Endothelial cell of umbilical vein (primary cell): ENCODE results near the gene MORN5. TPM values are rescaled to one million over a fixed set of nuclear protein-coding genes. Genes with fewer than 3 reads are reported as not detected.

Experiments used
- BruUV-seq: library from RNA; stranded (reverse); fragments of 400-500 nt; replicated peaks from 2 replicates; lab custom pipeline; 2021; lab: Mats Ljungman, UMichigan
- CTCF ChIA-PET: fragments of 300-600, 350-600 bp; sonication (Branson Sonifier 250); formaldehyde crosslinking; loops from one replicate; lab custom pipeline; 2021; ENCODE audit warnings: antibody characterized with exemption, inconsistent platforms; lab: Charles Lee
- POLR2A ChIA-PET: fragments of 300-600, 350-600 bp; sonication (Branson Sonifier 250); formaldehyde crosslinking; loops from one replicate; lab custom pipeline; 2021; ENCODE audit warnings: antibody characterized with exemption, inconsistent platforms; lab: Charles Lee
- DNase-seq: peaks from one replicate; pipeline ENCODE4 v3.0.0-alpha.2; 2011; ENCODE audit warnings: low read depth, low spot score
- FAIRE-seq: peaks from 2 replicates; lab custom pipeline; 2011; peaks lifted over from hg19 to GRCh38; lab: Jason Lieb, UNC
- H2AFZ ChIP-seq: 2 replicates; pipeline ENCODE4 v1.6.0; 2012; ENCODE audit warnings: low read depth, low read length, control low read depth, inconsistent platforms
- H3K27ac ChIP-seq: 2 replicates; pipeline ENCODE4 v1.5.1; 2011; ENCODE audit warnings: low read depth, mild to moderate bottlenecking, control low read depth, low read length, moderate library complexity; ENCODE audit not compliant: insufficient read depth
- H3K27me3 ChIP-seq, 2 experiments: 2 replicates each; pipeline versions ENCODE4 v1.6.0 to v1.6.1; 2011; ENCODE audit warnings: low read length in 2 of 2, mixed read lengths in 1 of 2; ENCODE audit not compliant: control insufficient read depth in 2 of 2, insufficient read depth in 2 of 2
- H3K36me3 ChIP-seq, 2 experiments: 2 replicates in 1 of 2; 3 replicates in 1 of 2; pipeline ENCODE4 v1.5.1; 2011; ENCODE audit warnings: low read length in 2 of 2, mild to moderate bottlenecking in 1 of 2, moderate library complexity in 1 of 2; ENCODE audit not compliant: control insufficient read depth in 2 of 2, insufficient read depth in 2 of 2; ENCODE audit errors: extremely low read depth in 1 of 2
- H3K4me1 ChIP-seq: 3 replicates; pipeline ENCODE4 v1.5.1; 2011; ENCODE audit warnings: mild to moderate bottlenecking, low read length; ENCODE audit not compliant: control insufficient read depth, insufficient read depth; ENCODE audit errors: extremely low read depth
- H3K4me2 ChIP-seq: 2 replicates; pipeline ENCODE4 v1.6.1; 2011; ENCODE audit warnings: low read length, control low read depth, mixed read lengths; ENCODE audit not compliant: insufficient read depth
- H3K4me3 ChIP-seq, 3 experiments: fragments of 200-600 bp in 1 of 3; sonication (generic), shearing (Covaris generic) in 1 of 3; replicated peaks in 1 of 3; 2 replicates each; pipeline ENCODE4 v1.5.1; 2011 to 2016; ENCODE audit warnings: control low read depth in 3 of 3, low read length in 3 of 3, mild to moderate bottlenecking in 2 of 3, inconsistent platforms in 1 of 3, low read depth in 1 of 3, moderate library complexity in 1 of 3; ENCODE audit not compliant: insufficient read depth in 1 of 3
- H3K79me2 ChIP-seq: 2 replicates; pipeline ENCODE4 v1.6.0; 2012; ENCODE audit warnings: low read length, inconsistent platforms; ENCODE audit not compliant: control insufficient read depth, insufficient read depth
- H3K9ac ChIP-seq: replicated peaks from 2 replicates; pipeline ENCODE3; 2011; ENCODE audit warnings: low read length, control low read depth; ENCODE audit not compliant: insufficient read depth; ENCODE audit errors: extremely low read depth
- H3K9me1 ChIP-seq: replicated peaks from 3 replicates; pipeline ENCODE4 v1.6.0; 2011; ENCODE audit warnings: mild to moderate bottlenecking, low read length; ENCODE audit not compliant: control insufficient read depth, insufficient read depth; ENCODE audit errors: extremely low read depth
- H3K9me3 ChIP-seq: replicated peaks from 2 replicates; pipeline ENCODE4 v1.5.1; 2012; ENCODE audit warnings: low read length, inconsistent platforms; ENCODE audit not compliant: control insufficient read depth, insufficient read depth
- H4K20me1 ChIP-seq: replicated peaks from 2 replicates; pipeline ENCODE3; 2011; ENCODE audit warnings: mild to moderate bottlenecking, low read length; ENCODE audit not compliant: control insufficient read depth, insufficient read depth; ENCODE audit errors: extremely low read depth
- EZH2 ChIP-seq: IDR thresholded peaks from 2 replicates; pipeline ENCODE4 v1.6.1; 2012; ENCODE audit warnings: borderline replicate concordance, low read depth, mild to moderate bottlenecking, moderate library complexity, low read length, inconsistent platforms; ENCODE audit not compliant: severe bottlenecking
- FOS ChIP-seq: IDR thresholded peaks from 2 replicates; pipeline ENCODE4 v1.6.1; 2011; ENCODE audit warnings: mild to moderate bottlenecking, low read length, moderate library complexity, borderline replicate concordance; ENCODE audit not compliant: insufficient read depth
- GATA2 ChIP-seq: IDR thresholded peaks from 2 replicates; pipeline ENCODE4 v1.7.0; 2011; ENCODE audit warnings: low read depth, mild to moderate bottlenecking, moderate library complexity, mixed read lengths, low read length; ENCODE audit not compliant: insufficient read length, insufficient read depth
- JUN ChIP-seq: IDR thresholded peaks from 2 replicates; pipeline ENCODE4 v1.6.1; 2011; ENCODE audit warnings: borderline replicate concordance, low read depth; ENCODE audit not compliant: insufficient read length, insufficient read depth
- MYC ChIP-seq: IDR thresholded peaks from one replicate; pipeline ENCODE4 v1.6.1; 2011; ENCODE audit warnings: mild to moderate bottlenecking, low read depth, low read length
- POLR2A ChIP-seq: IDR thresholded peaks from 2 replicates; pipeline ENCODE4 v1.6.1; 2012; ENCODE audit warnings: low read depth, mild to moderate bottlenecking, control low read depth, low read length
- POLR2AphosphoS5 ChIP-seq: IDR thresholded peaks from 2 replicates; pipeline ENCODE4 v1.6.1; 2012; ENCODE audit warnings: low read depth, mild to moderate bottlenecking, control low read depth, low read length, moderate library complexity; ENCODE audit not compliant: insufficient read depth
- dilution Hi-C: fragments of 300-500 bp; cut with MboI; formaldehyde crosslinking; loops from one replicate; pipeline ENCODE4 v1.15.0; 2019; ENCODE audit warnings: low sequenced_read_pairs; ENCODE audit not compliant: extremely low pct_ligation_motif_present
- intact Hi-C: fragments of 100-400 bp; cut with micrococcal nuclease; formaldehyde crosslinking; loops from one replicate; pipeline ENCODE4 v1.10.0; 2022
- polyA plus RNA-seq, 4 experiments: library from polyadenylated mRNA; depleted of rRNA in 3 of 4; stranded (reverse) in 3 of 4; unstranded in 1 of 4; fragments of >200 nt; gene quantifications; 2 replicates each; pipeline versions ENCODE4 v1.2.1 to v1.2.3, GENCODE V29; 2011 to 2012; ENCODE audit warnings: missing spikeins in 1 of 4
- total RNA-seq: library from RNA; stranded (reverse); gene quantifications from 2 replicates; pipeline ENCODE4 v1.2.3, GENCODE V29; 2021
- TF ChIP-seq, protein P1 (sequence below): IDR thresholded peaks from 2 replicates; pipeline ENCODE4 v1.6.1; 2011; ENCODE audit not compliant: insufficient read depth, insufficient read length
- TF ChIP-seq, protein P2 (sequence below), 2 donors: IDR thresholded peaks; 1 replicate in 1 of 2; 2 replicates in 1 of 2; pipeline ENCODE4 v1.5.1; 2011; ENCODE audit warnings: low read length in 2 of 2, mild to moderate bottlenecking in 2 of 2, moderate library complexity in 2 of 2, control low read depth in 1 of 2, inconsistent platforms in 1 of 2, low read depth in 1 of 2; ENCODE audit not compliant: insufficient read depth in 1 of 2; ENCODE audit errors: extremely low read depth in 1 of 2

Gene MORN5
- total and polyA plus RNA-seq, 2 donors (not counting 3 experiments of a cell fraction or from before 2014, with no cell fraction given): not detected

DNA sequence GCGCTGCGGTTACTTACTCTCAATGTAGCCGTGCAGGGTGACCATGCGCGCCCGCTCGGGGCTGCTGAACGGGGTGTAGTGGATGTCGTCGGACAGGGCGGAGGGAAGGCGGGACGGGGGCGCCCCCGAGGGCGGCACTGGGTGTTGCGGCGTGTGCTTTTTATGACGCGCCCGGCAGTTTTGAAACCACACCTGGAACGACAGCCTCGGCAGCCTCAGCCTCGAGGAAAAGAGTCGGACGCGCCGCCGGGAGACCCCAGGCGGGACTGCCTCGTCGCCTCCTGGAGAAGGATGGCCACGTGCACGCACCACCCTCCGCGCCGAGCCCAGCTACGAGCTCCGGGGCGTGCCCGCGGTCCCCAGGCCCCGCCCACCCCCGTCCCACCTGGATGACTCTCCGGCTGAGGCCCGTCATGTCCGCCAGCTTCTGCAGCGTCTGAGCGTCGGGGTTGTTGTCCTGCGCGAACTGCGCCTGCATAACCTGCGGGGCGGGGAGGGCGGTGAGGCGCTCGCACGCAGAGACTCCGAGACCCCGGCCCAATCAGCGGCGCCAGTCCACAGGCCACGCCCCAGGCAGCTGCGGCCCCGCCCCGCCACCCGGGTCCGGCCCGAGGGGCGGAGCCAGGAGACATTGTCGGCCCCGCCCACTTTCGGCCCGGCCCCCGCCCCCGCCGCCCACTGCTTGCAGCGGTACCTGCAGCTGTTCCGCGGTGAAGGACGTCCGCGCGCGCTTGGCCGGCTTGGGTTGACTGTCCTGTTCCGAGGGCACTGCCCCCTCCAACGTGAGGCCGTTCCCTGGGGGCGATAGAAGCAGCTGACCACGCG lies 54.1 kb downstream of the MORN5 start:
- POLR2A ChIA-PET: no interaction called here
- Histone ChIP-seq H3K9ac (no peak overlapping the region), H2AFZ (no peak overlapping the region), H3K36me3 (no peaks in the 10 kb centered on the region), H3K9me3 (no peaks in the 10 kb centered on the region), H3K27me3 (peaks cover 5 to 33% of the 10 kb centered on the region in 2 experiments), H4K20me1 (no peaks in the 10 kb centered on the region), H3K4me2 (no peak overlapping the region), H3K79me2 (no peaks in the 10 kb centered on the region), H3K9me1 (no peaks in the 10 kb centered on the region), H3K27ac (no peak overlapping the region), H3K4me1 (peaks cover 2% of the 10 kb centered on the region), H3K4me3 (no peak overlapping the region)
- DNase-seq (no peak), FAIRE-seq (no peak)
- BruUV-seq: no TSS peak
- CTCF ChIA-PET: interaction anchor here (0.7 kb wide), 1 partner anchor 22 kb away, joined by 3 read pairs; no protein-coding TSS in a partner anchor
- intact Hi-C loops: no loop called here
- TF ChIP-seq FOS (no peak), JUN (no peak), POLR2AphosphoS5 (no peak), EZH2 (no peak), POLR2A (no peak), GATA2 (no peak), MYC (no peak)
- TF ChIP-seq, protein P1, sequence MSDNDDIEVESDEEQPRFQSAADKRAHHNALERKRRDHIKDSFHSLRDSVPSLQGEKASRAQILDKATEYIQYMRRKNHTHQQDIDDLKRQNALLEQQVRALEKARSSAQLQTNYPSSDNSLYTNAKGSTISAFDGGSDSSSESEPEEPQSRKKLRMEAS: no peak
- TF ChIP-seq, protein P2, sequence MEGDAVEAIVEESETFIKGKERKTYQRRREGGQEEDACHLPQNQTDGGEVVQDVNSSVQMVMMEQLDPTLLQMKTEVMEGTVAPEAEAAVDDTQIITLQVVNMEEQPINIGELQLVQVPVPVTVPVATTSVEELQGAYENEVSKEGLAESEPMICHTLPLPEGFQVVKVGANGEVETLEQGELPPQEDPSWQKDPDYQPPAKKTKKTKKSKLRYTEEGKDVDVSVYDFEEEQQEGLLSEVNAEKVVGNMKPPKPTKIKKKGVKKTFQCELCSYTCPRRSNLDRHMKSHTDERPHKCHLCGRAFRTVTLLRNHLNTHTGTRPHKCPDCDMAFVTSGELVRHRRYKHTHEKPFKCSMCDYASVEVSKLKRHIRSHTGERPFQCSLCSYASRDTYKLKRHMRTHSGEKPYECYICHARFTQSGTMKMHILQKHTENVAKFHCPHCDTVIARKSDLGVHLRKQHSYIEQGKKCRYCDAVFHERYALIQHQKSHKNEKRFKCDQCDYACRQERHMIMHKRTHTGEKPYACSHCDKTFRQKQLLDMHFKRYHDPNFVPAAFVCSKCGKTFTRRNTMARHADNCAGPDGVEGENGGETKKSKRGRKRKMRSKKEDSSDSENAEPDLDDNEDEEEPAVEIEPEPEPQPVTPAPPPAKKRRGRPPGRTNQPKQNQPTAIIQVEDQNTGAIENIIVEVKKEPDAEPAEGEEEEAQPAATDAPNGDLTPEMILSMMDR (IDR thresholded peaks at IDR 0.05; ENCODE audit: extremely low read depth in 1 of 2, insufficient read depth in 1 of 2, low read depth in 1 of 2, low read length in 2 of 2): no peak
- dilution Hi-C loops: no loop called here
